GM12892 (cell line): Measurements from ENCODE around the gene MAP3K5.

Source experiments
- POLR2A ChIP-seq: IDR thresholded peaks from 2 replicates; pipeline ENCODE4 v1.6.1; 2011; ENCODE audit warnings: low read depth, low read length, control low read depth
- POLR2AphosphoS5 ChIP-seq: IDR thresholded peaks from 2 replicates; pipeline ENCODE4 v1.6.1; 2011; ENCODE audit warnings: low read depth, low read length, control low read depth
- TAF1 ChIP-seq: IDR thresholded peaks from 2 replicates; pipeline ENCODE4 v1.6.1; 2011; ENCODE audit warnings: low read depth, mild to moderate bottlenecking, control low read depth, low read length, borderline replicate concordance

GRCh38 chr6:136728033-136728939, 64.0 kb downstream of the MAP3K5 start:
- no peak for TF ChIP-seq POLR2AphosphoS5
- TF ChIP-seq POLR2A: no peak
- no peak for TF ChIP-seq TAF1
